GM18907 (cell line): ENCODE measurements around the gene NMU.
"Not testable (repeated sequence)": the region's sequence is repeated elsewhere in the genome, so short reads cannot be mapped to it uniquely, and the experiment has no call there.

ENCODE experiments used
- ATAC-seq: cut with Tn5 transposase; IDR thresholded peaks from one replicate; pipeline ENCODE4 v1.9.1; 2021; ENCODE audit warnings: mild to moderate bottlenecking, moderate library complexity; ENCODE audit not compliant: unreplicated experiment

NMU gene

GRCh38 chr4:55568905-55569504 lies 67.1 kb downstream of the NMU start:
- ATAC-seq = no peak

- ATAC-seq = peak; percentile 99
These were observed 74.2 kb downstream of the NMU start for GRCh38 chr4:55561889-55562288.

- ATAC-seq = no peak
These were observed 76.0 kb downstream of the NMU start for GRCh38 chr4:55560096-55560495.

- no peak for ATAC-seq
These were observed 81.6 kb downstream of the NMU start for GRCh38 chr4:55554453-55555030.

- ATAC-seq = no peak
These were observed 82.5 kb downstream of the NMU start for GRCh38 chr4:55553441-55554201.

GRCh38 chr4:55551964-55552363 lies 84.1 kb downstream of the NMU start:
- ATAC-seq = not testable (repeated sequence)

- ATAC-seq = no peak
These were observed 86.2 kb downstream of the NMU start for GRCh38 chr4:55549888-55550287.

GRCh38 chr4:55547918-55548317 lies 88.2 kb downstream of the NMU start:
- no peak for ATAC-seq

GRCh38 chr4:55547466-55547770 lies 88.7 kb downstream of the NMU start:
- no peak for ATAC-seq

- peak; percentile 78 for ATAC-seq
These were observed 89.2 kb downstream of the NMU start, which contains the start of gene CLOCK for GRCh38 chr4:55546756-55547465. Gene CLOCK (minus strand): TSS chr4:55546909. CDS start chr4:55482785, 64,124 bp downstream.

GRCh38 chr4:55546506-55546755 lies 89.7 kb downstream of the NMU start:
- peak; percentile 53 for ATAC-seq

- ATAC-seq = peak; percentile 55
These were observed 90.2 kb downstream of the NMU start for GRCh38 chr4:55545641-55546505.
